HepG2 (cell line): ENCODE measurements around the gene TEF. TPM values are rescaled to one million over a fixed set of nuclear protein-coding genes. Genes with fewer than 3 reads are reported as not detected.
A peak's percentile ranks its signal among the peaks of the same experiment; 100 is the strongest.

Experiments
- ATAC-seq: fragments of 200-7000 bp; cut with Tn5 transposase; 3 replicates; pipeline ENCODE4 v1.9.1; 2020; ENCODE audit warnings: mild to moderate bottlenecking, moderate library complexity
- BruUV-seq: library from RNA; stranded (reverse); fragments of 400-500 nt; replicated peaks from 2 replicates; lab custom pipeline; 2021; lab: Mats Ljungman, UMichigan
- CTCF ChIA-PET: fragments of 300-600 bp; formaldehyde crosslinking; extraction: SDS; loops from one replicate; lab custom pipeline; 2021; ENCODE audit warnings: low total read pairs, inconsistent platforms, low intra/inter-chr PET ratio; lab: Yijun Ruan, JAX
- POLR2A ChIA-PET: fragments of 350-600 bp; sonication (Branson Sonifier 250); formaldehyde crosslinking; loops from one replicate; lab custom pipeline; 2020; ENCODE audit warnings: antibody characterized with exemption, inconsistent platforms; lab: Yijun Ruan, JAX
- DNase-seq: peaks from one replicate; pipeline ENCODE4 v3.0.0-alpha.2; 2015; ENCODE audit warnings: low spot score
- FAIRE-seq: peaks from 3 replicates; lab custom pipeline; 2011; peaks lifted over from hg19 to GRCh38; lab: Jason Lieb, UNC
- H2AFZ ChIP-seq: one replicate; pipeline ENCODE4 v1.6.1; 2011; ENCODE audit warnings: low read length, inconsistent platforms
- H3K27ac ChIP-seq: fragments of 300-600 bp; 3 replicates; pipeline ENCODE4 v1.8.0; 2011; ENCODE audit warnings: mixed run types, mild to moderate bottlenecking, mixed read lengths, low read length, inconsistent platforms; ENCODE audit not compliant: insufficient read depth; ENCODE audit errors: extremely low read length
- H3K27me3 ChIP-seq, 2 experiments: fragments of 200-600 bp in 1 of 2; 2 replicates in 1 of 2; 3 replicates in 1 of 2; pipeline versions ENCODE4 v1.6.0 to v1.8.0; 2011; ENCODE audit warnings: low read length in 2 of 2, mild to moderate bottlenecking in 2 of 2, moderate library complexity in 2 of 2, inconsistent platforms in 1 of 2; ENCODE audit not compliant: insufficient read depth in 2 of 2, control insufficient read depth in 1 of 2
- H3K36me3 ChIP-seq, 2 experiments: fragments of 200-600 bp in 1 of 2; replicated peaks in 1 of 2; 2 replicates in 1 of 2; 3 replicates in 1 of 2; pipeline versions ENCODE4 v1.5.1 to v1.8.0; 2011; ENCODE audit warnings: low read length in 2 of 2, inconsistent platforms in 1 of 2; ENCODE audit not compliant: insufficient read depth in 2 of 2, control insufficient read depth in 1 of 2
- H3K4me1 ChIP-seq: 2 replicates; pipeline ENCODE4 v1.5.1; 2012; ENCODE audit warnings: low read length, inconsistent platforms; ENCODE audit not compliant: insufficient read depth
- H3K4me2 ChIP-seq: 2 replicates; pipeline ENCODE4 v1.6.0; 2011; ENCODE audit warnings: low read depth, low read length, inconsistent platforms
- H3K4me3 ChIP-seq, 3 experiments: fragments of 200-600 bp in 1 of 3; sonication (generic), shearing (Covaris generic) in 1 of 3; replicated peaks in 1 of 3; 2 replicates each; pipeline ENCODE4 v1.5.1; 2011 to 2016; ENCODE audit warnings: low read length in 3 of 3, inconsistent platforms in 2 of 3, low read depth in 2 of 3, mild to moderate bottlenecking in 2 of 3, control low read depth in 1 of 3, mixed read lengths in 1 of 3; ENCODE audit not compliant: insufficient read depth in 1 of 3
- H3K79me2 ChIP-seq: one replicate; pipeline ENCODE4 v1.6.1; 2011; ENCODE audit warnings: low read length, inconsistent platforms; ENCODE audit not compliant: insufficient read depth
- H3K9ac ChIP-seq: 2 replicates; pipeline ENCODE4 v1.6.0; 2011; ENCODE audit warnings: mild to moderate bottlenecking, low read depth, low read length, inconsistent platforms; ENCODE audit not compliant: insufficient read depth
- H3K9me3 ChIP-seq: 2 replicates; pipeline ENCODE4 v1.5.1; 2012; ENCODE audit warnings: mild to moderate bottlenecking, low read length
- H4K20me1 ChIP-seq: 2 replicates; pipeline ENCODE4 v1.6.0; 2011; ENCODE audit warnings: inconsistent platforms, mild to moderate bottlenecking, low read length, moderate library complexity; ENCODE audit not compliant: insufficient read depth
- BRD4 ChIP-seq: sonication (generic); formaldehyde crosslinking; IDR thresholded peaks from 2 replicates; pipeline ENCODE4 v1.4.0; 2020; ENCODE audit warnings: missing genetic modification reagents
- HIVEP1 ChIP-seq: sonication (generic); formaldehyde crosslinking; IDR thresholded peaks from 2 replicates; pipeline ENCODE4 v1.4.0; 2020; ENCODE audit warnings: mild to moderate bottlenecking, missing genetic modification reagents
- ISL2 ChIP-seq: sonication (generic); formaldehyde crosslinking; IDR thresholded peaks from 2 replicates; pipeline ENCODE4 v1.5.0; 2020; ENCODE audit warnings: missing genetic modification reagents
- PHF20 ChIP-seq: sonication (generic); formaldehyde crosslinking; IDR thresholded peaks from 2 replicates; pipeline ENCODE4 v1.5.0; 2020; ENCODE audit warnings: mild to moderate bottlenecking, missing genetic modification reagents
- THYN1 ChIP-seq: sonication (generic); formaldehyde crosslinking; IDR thresholded peaks from 2 replicates; pipeline ENCODE4 v1.8.1; 2023; ENCODE audit warnings: low read depth, mild to moderate bottlenecking, moderate library complexity, missing genetic modification reagents, borderline replicate concordance
- XRCC5 ChIP-seq: fragments of 200-400 bp; formaldehyde crosslinking; optimal IDR thresholded peaks from 2 replicates; pipeline ENCODE3; 2017; ENCODE audit warnings: mild to moderate bottlenecking, low read length
- ZNF10 ChIP-seq: sonication (generic); formaldehyde crosslinking; IDR thresholded peaks from 2 replicates; pipeline ENCODE4 v1.4.0; 2020; ENCODE audit warnings: mild to moderate bottlenecking, low read depth, missing genetic modification reagents, borderline replicate concordance
- ZNF121 ChIP-seq: sonication (generic); formaldehyde crosslinking; IDR thresholded peaks from 2 replicates; pipeline ENCODE4 v1.5.0; 2020; ENCODE audit warnings: mild to moderate bottlenecking, missing genetic modification reagents
- ZNF510 ChIP-seq: sonication (generic); formaldehyde crosslinking; IDR thresholded peaks from 2 replicates; pipeline ENCODE4 v1.4.0; 2020; ENCODE audit warnings: low read depth, mild to moderate bottlenecking, missing genetic modification reagents
- ZNF562 ChIP-seq: sonication (generic); formaldehyde crosslinking; IDR thresholded peaks from 2 replicates; pipeline ENCODE4 v1.8.0; 2022; ENCODE audit warnings: missing genetic modification reagents, borderline replicate concordance
- ZNF790 ChIP-seq: sonication (generic); formaldehyde crosslinking; IDR thresholded peaks from 2 replicates; pipeline ENCODE4 v1.8.0; 2022; ENCODE audit warnings: missing genetic modification reagents, mild to moderate bottlenecking, borderline replicate concordance
- ZNF816 ChIP-seq: sonication (generic); formaldehyde crosslinking; IDR thresholded peaks from 2 replicates; pipeline ENCODE4 v1.8.0; 2022; ENCODE audit warnings: missing genetic modification reagents, mild to moderate bottlenecking, borderline replicate concordance
- WGBS: methylation state at CpG from one replicate; pipeline ENCODE4 v1.1.6; 2017; ENCODE audit warnings: low lambda C conversion rate; 5-methylcytosine and 5-hydroxymethylcytosine counted together
- in situ Hi-C: cut with HindIII; loops from 2 replicates; pipeline ENCODE4 v1.10.0; 2017; ENCODE audit warnings: low pct_unique_long_range_greater_than_20kb; ENCODE audit not compliant: extremely low pct_ligation_motif_present
- intact Hi-C: fragments of 100-400 bp; cut with micrococcal nuclease; formaldehyde crosslinking; loops from one replicate; pipeline ENCODE4 v1.10.0; 2022; ENCODE audit not compliant: unreplicated experiment
- polyA plus RNA-seq, 8 experiments: library from polyadenylated mRNA; depleted of rRNA in 3 of 8; stranded (reverse) in 7 of 8; unstranded in 1 of 8; fragments of >200 nt; fragmentation: Illumina TruSeq in 4 of 8; extraction: Trizol in 4 of 8; gene quantifications; 2 replicates each; pipeline versions ENCODE4 v1.2.1 to v1.2.3, GENCODE V29; 2011 to 2016; ENCODE audit warnings: low read depth in 4 of 8, missing spikeins in 1 of 8, mixed read lengths in 1 of 8; ENCODE audit not compliant: insufficient read depth in 1 of 8
- total RNA-seq, 5 experiments: library from RNA; depleted of rRNA; stranded (reverse); fragments of >200 nt; fragmentation: Illumina TruSeq; extraction: Trizol; gene quantifications; 2 replicates each; pipeline ENCODE4 v1.2.3, GENCODE V29; 2016; ENCODE audit warnings: low read depth in 1 of 5
- TF ChIP-seq, protein P1 (sequence below): sonication (generic); formaldehyde crosslinking; IDR thresholded peaks from 2 replicates; pipeline ENCODE4 v1.5.0; 2020; ENCODE audit warnings: mild to moderate bottlenecking, missing genetic modification reagents

TEF gene
- total and polyA plus RNA-seq, 2 of the 13 experiments (the other 11 are each of a cell fraction or from before 2014, with no cell fraction given), result 7.6 to 11.2 TPM

- Histone ChIP-seq H2AFZ (no peak overlapping the region), H3K27ac (no peak overlapping the region), H3K4me3 (no peak overlapping the region), H4K20me1 (no peaks in the 10 kb centered on the region), H3K4me1 (peaks cover 31% of the 10 kb centered on the region), H3K36me3 (no peaks in the 10 kb centered on the region), H3K79me2 (peaks cover 14% of the 10 kb centered on the region), H3K9me3 (no peaks in the 10 kb centered on the region), H3K4me2 (no peak overlapping the region), H3K27me3 (no peaks in the 10 kb centered on the region; a peak in 1 of 5 replicates), H3K9ac (no peak overlapping the region)
- FAIRE-seq, result no peak
- WGBS, result 88% methylated on average over 7 of the region's 9 CpGs
- 0 out of 2 replicates have a peak, but pooled peaks have one; percentile 24 for TF ChIP-seq ZNF121
- TF ChIP-seq ZNF10 (CRISPR knock-in tag), result no peak
- TF ChIP-seq, protein P1, sequence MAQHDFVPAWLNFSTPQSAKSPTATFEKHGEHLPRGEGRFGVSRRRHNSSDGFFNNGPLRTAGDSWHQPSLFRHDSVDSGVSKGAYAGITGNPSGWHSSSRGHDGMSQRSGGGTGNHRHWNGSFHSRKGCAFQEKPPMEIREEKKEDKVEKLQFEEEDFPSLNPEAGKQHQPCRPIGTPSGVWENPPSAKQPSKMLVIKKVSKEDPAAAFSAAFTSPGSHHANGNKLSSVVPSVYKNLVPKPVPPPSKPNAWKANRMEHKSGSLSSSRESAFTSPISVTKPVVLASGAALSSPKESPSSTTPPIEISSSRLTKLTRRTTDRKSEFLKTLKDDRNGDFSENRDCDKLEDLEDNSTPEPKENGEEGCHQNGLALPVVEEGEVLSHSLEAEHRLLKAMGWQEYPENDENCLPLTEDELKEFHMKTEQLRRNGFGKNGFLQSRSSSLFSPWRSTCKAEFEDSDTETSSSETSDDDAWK (CRISPR knock-in tag), result no peak
- no peak for TF ChIP-seq BRD4
- no peak for TF ChIP-seq THYN1
- intact Hi-C loops, result no loop called here
- POLR2A ChIA-PET, result interaction anchor here (0.9 to 2.1 kb wide), 7 partner anchors 15 to 171 kb away, joined by 3 to 5 read pairs (median 4); partner anchors contain the start of genes ACO2, PHF5A, PMM1 and TOB2
- CTCF ChIA-PET, result no interaction called here
- BruUV-seq, result no TSS peak
- in situ Hi-C loops, result no loop called here
- ATAC-seq, result no peak
- no peak for DNase-seq
These were observed 37.0 kb downstream of the TEF start for GRCh38 chr22:41418717-41419116.

DNA sequence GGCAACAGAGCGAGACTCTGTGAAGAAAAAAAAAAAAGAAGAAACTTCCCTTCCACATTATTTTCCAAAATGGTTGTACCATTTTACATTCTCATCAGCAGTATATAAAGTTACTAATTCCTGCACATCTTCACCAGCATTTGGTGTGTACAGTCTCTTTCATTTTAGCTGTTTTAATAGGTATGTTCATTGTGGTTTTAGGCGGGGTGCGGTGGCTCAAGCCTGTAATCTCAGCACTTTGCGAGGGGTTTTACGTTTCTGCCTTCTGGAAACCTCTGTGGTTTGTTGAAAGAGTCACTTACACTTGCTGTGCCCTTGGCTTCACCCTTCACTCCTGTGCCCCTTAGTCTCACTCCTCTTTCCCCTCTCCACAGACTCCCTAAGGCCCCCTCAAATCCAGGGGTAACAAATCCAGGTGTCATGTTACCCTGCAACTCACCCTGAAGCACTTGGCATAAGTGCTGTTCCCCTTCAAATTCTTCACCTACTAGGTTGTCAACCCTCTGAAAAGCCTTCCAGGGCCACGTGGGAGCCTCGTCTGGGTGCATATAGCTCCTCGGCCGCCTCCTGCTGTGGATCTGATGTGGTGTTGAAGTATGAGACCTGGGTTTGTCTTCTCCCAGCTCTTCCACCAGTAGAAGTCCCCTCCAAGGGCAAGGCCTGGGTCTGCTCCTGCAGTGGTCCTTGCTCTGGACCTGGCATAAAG lies 44.1 kb downstream of the TEF start:
- no peaks in the 10 kb centered on the region for H3K36me3 ChIP-seq
- DNase-seq, result no peak
- H2AFZ ChIP-seq, result no peak overlapping the region
- no peak overlapping the region for H3K9ac ChIP-seq
- no peaks in the 10 kb centered on the region for H3K4me1 ChIP-seq
- ChIA-PET POLR2A (interaction anchor here (0.5 kb wide), 1 partner anchor 23 kb away, joined by 4 read pairs; no protein-coding TSS in a partner anchor), CTCF (no interaction called here)
- H3K27me3 ChIP-seq, result no peaks in the 10 kb centered on the region
- H3K4me3 ChIP-seq, result no peak overlapping the region
- in situ Hi-C loops (no loop called here), intact Hi-C loops (no loop called here)
- no TSS peak for BruUV-seq
- H4K20me1 ChIP-seq, result no peaks in the 10 kb centered on the region
- H3K4me2 ChIP-seq, result no peak overlapping the region
- no peaks in the 10 kb centered on the region for H3K9me3 ChIP-seq
- 86% methylated on average over 9 of the region's 9 CpGs for WGBS
- no peak overlapping the region for H3K27ac ChIP-seq
- no peak for ATAC-seq
- no peak for FAIRE-seq
- TF ChIP-seq ZNF816 (CRISPR knock-in tag) (no peak), XRCC5 (no peak), ZNF562 (no peak), ZNF510 (CRISPR knock-in tag) (no peak), HIVEP1 (CRISPR knock-in tag) (no peak), ZNF790 (CRISPR knock-in tag) (no peak), PHF20 (CRISPR knock-in tag) (no peak), ISL2 (CRISPR knock-in tag) (no peak)
- H3K79me2 ChIP-seq, result no peaks in the 10 kb centered on the region
